Neural cell (in vitro differentiated cells): ENCODE measurements around the gene RNF217. TPM values are rescaled to one million over a fixed set of nuclear protein-coding genes. Genes with fewer than 3 reads are reported as not detected.

Experiments
- H2AFZ ChIP-seq: fragments of 200-600, 300-800 bp; sonication (generic), shearing (Covaris generic); 2 replicates; pipeline ENCODE4 v1.6.0; 2014; ENCODE audit warnings: low read depth, mild to moderate bottlenecking, antibody characterized with exemption, low read length, moderate library complexity
- H3F3A ChIP-seq: fragments of 200-600 bp; shearing (Covaris generic); 2 replicates; pipeline ENCODE4 v1.6.1; 2016; ENCODE audit warnings: mild to moderate bottlenecking, moderate library complexity, mixed read lengths, antibody characterized with exemption, low read length; ENCODE audit not compliant: insufficient read depth, poor library complexity, severe bottlenecking
- H3K27ac ChIP-seq: fragments of 200-600, 300-800 bp; sonication (generic), shearing (Covaris generic); 2 replicates; pipeline ENCODE4 v1.5.1; 2014; ENCODE audit warnings: mild to moderate bottlenecking, low read length, moderate library complexity
- H3K27me3 ChIP-seq: fragments of 300-800, 200-600 bp; sonication (generic), shearing (Covaris generic); 2 replicates; pipeline ENCODE4 v1.6.0; 2014; ENCODE audit warnings: mild to moderate bottlenecking, low read depth, low read length, moderate library complexity; ENCODE audit not compliant: insufficient read depth
- H3K36me3 ChIP-seq: fragments of 300-800, 200-600 bp; sonication (generic), shearing (Covaris generic); 2 replicates; pipeline ENCODE4 v1.5.1; 2014; ENCODE audit warnings: mild to moderate bottlenecking, antibody characterized with exemption, low read length, moderate library complexity; ENCODE audit not compliant: insufficient read depth
- H3K4me2 ChIP-seq: fragments of 300-800, 200-600 bp; sonication (generic), shearing (Covaris generic); 2 replicates; pipeline ENCODE4 v1.6.0; 2014; ENCODE audit warnings: mild to moderate bottlenecking, low read length
- H3K4me3 ChIP-seq: fragments of 300-800, 200-600 bp; sonication (generic), shearing (Covaris generic); 2 replicates; pipeline ENCODE4 v1.5.1; 2014; ENCODE audit warnings: mild to moderate bottlenecking, low read length, moderate library complexity
- H3K79me2 ChIP-seq: fragments of 200-600 bp; shearing (Covaris generic); replicated peaks from 2 replicates; pipeline ENCODE4 v1.6.0; 2014; ENCODE audit warnings: mild to moderate bottlenecking, low read length, moderate library complexity; ENCODE audit not compliant: insufficient read depth
- H3K9ac ChIP-seq: fragments of 300-800, 200-600 bp; sonication (generic), shearing (Covaris generic); 2 replicates; pipeline ENCODE4 v1.6.1; 2016; ENCODE audit warnings: mild to moderate bottlenecking, low read length, mixed read lengths
- H3K9me2 ChIP-seq: fragments of 200-600 bp; shearing (Covaris generic); 2 replicates; pipeline ENCODE4 v1.6.1; 2016; ENCODE audit warnings: mild to moderate bottlenecking, low read length, mixed read lengths; ENCODE audit not compliant: insufficient read depth
- H3K9me3 ChIP-seq: fragments of 200-600, 300-800 bp; sonication (generic), shearing (Covaris generic); 2 replicates; pipeline ENCODE4 v1.6.1; 2016; ENCODE audit warnings: mild to moderate bottlenecking, mixed run types, low read length, moderate library complexity, mixed read lengths
- H4K20me1 ChIP-seq: fragments of 200-600 bp; shearing (Covaris generic); 2 replicates; pipeline ENCODE4 v1.6.1; 2016; ENCODE audit warnings: mild to moderate bottlenecking, mixed run types; ENCODE audit not compliant: insufficient read depth
- EP300 ChIP-seq: fragments of 450-650 bp; conservative IDR thresholded peaks from 2 replicates; pipeline ENCODE4 v1.6.1; 2014; ENCODE audit warnings: antibody characterized with exemption, mild to moderate bottlenecking, moderate library complexity; ENCODE audit not compliant: poor library complexity, severe bottlenecking
- EZH2 ChIP-seq: fragments of 200-600, 300-800 bp; shearing (Covaris generic), sonication (generic); IDR thresholded peaks from 2 replicates; pipeline ENCODE4 v1.6.1; 2014; ENCODE audit warnings: antibody characterized with exemption, low read length, borderline replicate concordance, mild to moderate bottlenecking; ENCODE audit not compliant: insufficient read depth, poor library complexity, severe bottlenecking
- MXI1 ChIP-seq: fragments of 450-650 bp; conservative IDR thresholded peaks from 2 replicates; pipeline ENCODE4 v1.6.1; 2014; ENCODE audit warnings: antibody characterized with exemption, mild to moderate bottlenecking; ENCODE audit not compliant: poor library complexity, severe bottlenecking
- POLR2AphosphoS5 ChIP-seq: IDR thresholded peaks from 2 replicates; pipeline ENCODE4 v1.6.1; 2012
- RAD21 ChIP-seq: fragments of 450-650 bp; conservative IDR thresholded peaks from 2 replicates; pipeline ENCODE4 v1.6.1; 2014; ENCODE audit warnings: antibody characterized with exemption, mild to moderate bottlenecking, moderate library complexity
- REST ChIP-seq: IDR thresholded peaks from 2 replicates; pipeline ENCODE4 v1.6.1; 2012; ENCODE audit warnings: borderline replicate concordance
- SMC3 ChIP-seq: fragments of 450-650 bp; conservative IDR thresholded peaks from 2 replicates; pipeline ENCODE4 v1.6.1; 2014; ENCODE audit warnings: antibody characterized with exemption, mild to moderate bottlenecking, moderate library complexity; ENCODE audit not compliant: poor library complexity
- TAF1 ChIP-seq: IDR thresholded peaks from 2 replicates; pipeline ENCODE4 v1.6.1; 2012; ENCODE audit warnings: low read depth
- polyA plus RNA-seq: library from polyadenylated mRNA; depleted of rRNA; stranded (reverse); fragments of >200 nt; gene quantifications from 2 replicates; pipeline ENCODE4 v1.2.3, GENCODE V29; 2014
- TF ChIP-seq, protein P1 (sequence below): fragments of 450-650 bp; IDR thresholded peaks from 2 replicates; pipeline ENCODE4 v1.5.1; 2014; ENCODE audit warnings: antibody characterized with exemption, mild to moderate bottlenecking, moderate library complexity; ENCODE audit not compliant: poor library complexity, severe bottlenecking

The RNF217 gene
- polyA plus RNA-seq, 1 donor from 2014 or later, result 10.2 TPM

DNA sequence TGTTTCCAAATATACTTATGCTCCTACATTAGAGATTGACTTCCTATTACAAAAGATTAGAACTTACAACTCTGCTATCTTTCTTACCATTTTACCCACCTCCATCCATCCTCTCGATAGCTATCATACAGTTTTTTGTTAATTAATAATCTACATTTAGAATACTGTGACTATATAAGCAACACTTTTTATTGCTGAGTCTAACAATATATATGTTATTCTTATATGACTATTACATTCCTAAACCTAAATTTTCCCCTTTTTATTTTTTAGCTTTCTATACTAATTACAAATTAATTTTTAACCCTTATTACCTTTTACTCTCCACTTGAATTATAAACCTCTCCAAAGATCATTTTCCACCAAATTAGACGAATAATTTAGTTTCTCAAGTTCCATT, 57.0 kb downstream of the RNF217 start:
- H3K79me2 ChIP-seq, result no peaks in the 10 kb centered on the region
- H3K27me3 ChIP-seq, result no peaks in the 10 kb centered on the region
- no peak overlapping the region for H2AFZ ChIP-seq
- H3K9ac ChIP-seq, result no peak overlapping the region
- H3K9me2 ChIP-seq, result no peaks in the 10 kb centered on the region
- no peaks in the 10 kb centered on the region for H4K20me1 ChIP-seq
- H3K36me3 ChIP-seq, result no peaks in the 10 kb centered on the region
- TF ChIP-seq MXI1 (no peak), POLR2AphosphoS5 (no peak), SMC3 (no peak), EZH2 (no peak)
- no peak overlapping the region for H3K27ac ChIP-seq
- H3K4me3 ChIP-seq, result no peak overlapping the region
- H3K9me3 ChIP-seq, result no peaks in the 10 kb centered on the region
- H3K4me2 ChIP-seq, result no peak overlapping the region
- H3F3A ChIP-seq, result no peaks in the 10 kb centered on the region

GRCh38 chr6:125019918-125020317, 57.7 kb downstream of the RNF217 start:
- Histone ChIP-seq H3F3A (no peaks in the 10 kb centered on the region), H3K27ac (no peak overlapping the region), H3K9me3 (no peaks in the 10 kb centered on the region), H3K79me2 (no peaks in the 10 kb centered on the region), H4K20me1 (no peaks in the 10 kb centered on the region), H3K36me3 (no peaks in the 10 kb centered on the region), H3K9me2 (no peaks in the 10 kb centered on the region), H3K4me3 (no peak overlapping the region), H3K27me3 (no peaks in the 10 kb centered on the region), H3K9ac (no peak overlapping the region), H3K4me2 (no peak overlapping the region), H2AFZ (no peak overlapping the region)
- TF ChIP-seq EP300, result no peak
- TF ChIP-seq, protein P1, sequence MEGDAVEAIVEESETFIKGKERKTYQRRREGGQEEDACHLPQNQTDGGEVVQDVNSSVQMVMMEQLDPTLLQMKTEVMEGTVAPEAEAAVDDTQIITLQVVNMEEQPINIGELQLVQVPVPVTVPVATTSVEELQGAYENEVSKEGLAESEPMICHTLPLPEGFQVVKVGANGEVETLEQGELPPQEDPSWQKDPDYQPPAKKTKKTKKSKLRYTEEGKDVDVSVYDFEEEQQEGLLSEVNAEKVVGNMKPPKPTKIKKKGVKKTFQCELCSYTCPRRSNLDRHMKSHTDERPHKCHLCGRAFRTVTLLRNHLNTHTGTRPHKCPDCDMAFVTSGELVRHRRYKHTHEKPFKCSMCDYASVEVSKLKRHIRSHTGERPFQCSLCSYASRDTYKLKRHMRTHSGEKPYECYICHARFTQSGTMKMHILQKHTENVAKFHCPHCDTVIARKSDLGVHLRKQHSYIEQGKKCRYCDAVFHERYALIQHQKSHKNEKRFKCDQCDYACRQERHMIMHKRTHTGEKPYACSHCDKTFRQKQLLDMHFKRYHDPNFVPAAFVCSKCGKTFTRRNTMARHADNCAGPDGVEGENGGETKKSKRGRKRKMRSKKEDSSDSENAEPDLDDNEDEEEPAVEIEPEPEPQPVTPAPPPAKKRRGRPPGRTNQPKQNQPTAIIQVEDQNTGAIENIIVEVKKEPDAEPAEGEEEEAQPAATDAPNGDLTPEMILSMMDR, result no peak
- TF ChIP-seq MXI1, result no peak
- no peak for TF ChIP-seq TAF1
- no peak for TF ChIP-seq POLR2AphosphoS5
- TF ChIP-seq REST, result no peak
- TF ChIP-seq SMC3, result no peak
- TF ChIP-seq EZH2, result no peak
- no peak for TF ChIP-seq RAD21

GRCh38 chr6:125020385-125020784, 58.1 kb downstream of the RNF217 start:
- Histone ChIP-seq H3K4me3 (no peak overlapping the region), H3K9me3 (no peaks in the 10 kb centered on the region), H3K9me2 (no peaks in the 10 kb centered on the region), H3K36me3 (no peaks in the 10 kb centered on the region), H3K9ac (no peak overlapping the region), H3K27me3 (no peaks in the 10 kb centered on the region), H3F3A (no peaks in the 10 kb centered on the region), H4K20me1 (no peaks in the 10 kb centered on the region), H2AFZ (no peak overlapping the region), H3K27ac (no peak overlapping the region), H3K4me2 (no peak overlapping the region), H3K79me2 (no peaks in the 10 kb centered on the region)
- no peak for TF ChIP-seq MXI1
- no peak for TF ChIP-seq TAF1
- no peak for TF ChIP-seq RAD21
- TF ChIP-seq POLR2AphosphoS5, result no peak
- TF ChIP-seq EP300, result no peak
- no peak for TF ChIP-seq EZH2
- no peak for TF ChIP-seq REST
- TF ChIP-seq, protein P1, result no peak
- TF ChIP-seq SMC3, result no peak
